SK-N-SH treated with all-trans-retinoic acid at 6 μM for 48 hours (cell line): ENCODE measurements around the gene EBF4.
"Not testable (repeated sequence)": the region's sequence is repeated elsewhere in the genome, so short reads cannot be mapped to it uniquely, and the experiment has no call there.

ENCODE experiments used
- ATAC-seq: fragments of 200-7000 bp; cut with Tn5 transposase; 3 replicates; pipeline ENCODE4 v1.9.1; 2020; ENCODE audit warnings: mild to moderate bottlenecking, moderate library complexity
- ARNTL ChIP-seq: fragments of 450-650 bp; formaldehyde crosslinking; IDR thresholded peaks from 2 replicates; pipeline ENCODE4 v1.5.0; 2020; ENCODE audit warnings: low read depth, mild to moderate bottlenecking, moderate library complexity, borderline replicate concordance
- BACH2 ChIP-seq: fragments of 250-450 bp; sonication (Bioruptor Pico); IDR thresholded peaks from 2 replicates; pipeline ENCODE4 v1.9.0; 2021; ENCODE audit warnings: mild to moderate bottlenecking, borderline replicate concordance
- CSDC2 ChIP-seq: fragments of 250-450 bp; sonication (Bioruptor Pico); IDR thresholded peaks from 2 replicates; pipeline ENCODE4 v1.5.0; 2020; ENCODE audit warnings: mild to moderate bottlenecking, moderate library complexity
- CSRNP3 ChIP-seq: fragments of 250-450 bp; sonication (Bioruptor Pico); IDR thresholded peaks from 2 replicates; pipeline ENCODE4 v1.5.1; 2021; ENCODE audit warnings: mild to moderate bottlenecking, moderate library complexity
- ESRRG ChIP-seq: fragments of 250-450 bp; sonication (Bioruptor Pico); IDR thresholded peaks from 2 replicates; pipeline ENCODE4 v1.6.1; 2021; ENCODE audit warnings: mild to moderate bottlenecking
- GLIS3 ChIP-seq: fragments of 250-450 bp; sonication (Bioruptor Pico); IDR thresholded peaks from 2 replicates; pipeline ENCODE4 v1.5.0; 2020; ENCODE audit warnings: mild to moderate bottlenecking, moderate library complexity
- ISL1 ChIP-seq: fragments of 250-450 bp; sonication (Bioruptor Pico); IDR thresholded peaks from 2 replicates; pipeline ENCODE4 v2.1.2; 2022; ENCODE audit warnings: mild to moderate bottlenecking, moderate library complexity
- OSR1 ChIP-seq: fragments of 250-450 bp; sonication (Bioruptor Pico); IDR thresholded peaks from 2 replicates; pipeline ENCODE4 v1.8.0; 2022; ENCODE audit warnings: moderate library complexity, mild to moderate bottlenecking, inconsistent platforms
- PPARA ChIP-seq: fragments of 250-450 bp; sonication (Bioruptor Pico); IDR thresholded peaks from 2 replicates; pipeline ENCODE4 v1.5.0; 2020; ENCODE audit warnings: mild to moderate bottlenecking, borderline replicate concordance
- TCF4 ChIP-seq: fragments of 250-450 bp; sonication (Bioruptor Pico); IDR thresholded peaks from 2 replicates; pipeline ENCODE4 v1.8.0; 2021; ENCODE audit warnings: mild to moderate bottlenecking, moderate library complexity, borderline replicate concordance
- TOX ChIP-seq: fragments of 250-450 bp; sonication (Bioruptor Pico); IDR thresholded peaks from 2 replicates; pipeline ENCODE4 v1.8.0; 2021; ENCODE audit warnings: mild to moderate bottlenecking, moderate library complexity, borderline replicate concordance
- ZFP3 ChIP-seq: fragments of 250-450 bp; sonication (Bioruptor Pico); IDR thresholded peaks from 2 replicates; pipeline ENCODE4 v1.5.0; 2020; ENCODE audit warnings: mild to moderate bottlenecking, moderate library complexity
- ZFP30 ChIP-seq: fragments of 450-650 bp; formaldehyde crosslinking; IDR thresholded peaks from 2 replicates; pipeline ENCODE4 v1.5.0; 2022; ENCODE audit warnings: mild to moderate bottlenecking, moderate library complexity
- ZNF565 ChIP-seq: fragments of 450-650 bp; formaldehyde crosslinking; conservative IDR thresholded peaks from 2 replicates; pipeline ENCODE4 v1.5.0; 2020; ENCODE audit warnings: low read depth, mild to moderate bottlenecking, moderate library complexity
- ZNF70 ChIP-seq: fragments of 450-650 bp; formaldehyde crosslinking; IDR thresholded peaks from 2 replicates; pipeline ENCODE4 v1.5.0; 2020; ENCODE audit warnings: mild to moderate bottlenecking, moderate library complexity
- TF ChIP-seq, protein P1 (sequence below): fragments of 250-450 bp; sonication (Bioruptor Pico); IDR thresholded peaks from 2 replicates; pipeline ENCODE4 v1.8.0; 2020; ENCODE audit warnings: mild to moderate bottlenecking, moderate library complexity, borderline replicate concordance
- TF ChIP-seq, protein P2 (sequence below): fragments of 250-450 bp; sonication (Bioruptor Pico); IDR thresholded peaks from 2 replicates; pipeline ENCODE4 v1.8.0; 2021; ENCODE audit warnings: low read depth, mild to moderate bottlenecking, moderate library complexity, borderline replicate concordance
- TF ChIP-seq, protein P3 (sequence below): fragments of 250-450 bp; sonication (Bioruptor Pico); IDR thresholded peaks from 2 replicates; pipeline ENCODE4 v1.5.1; 2020; ENCODE audit warnings: low read depth, mild to moderate bottlenecking, moderate library complexity
- TF ChIP-seq, protein P4 (sequence below): fragments of 250-450 bp; sonication (Bioruptor Pico); IDR thresholded peaks from 2 replicates; pipeline ENCODE4 v1.5.0; 2020; ENCODE audit warnings: mild to moderate bottlenecking, moderate library complexity

EBF4 gene

GRCh38 chr20:2767768-2768631 is 75.4 kb downstream of the EBF4 start (continued):
- TF ChIP-seq, protein P1, sequence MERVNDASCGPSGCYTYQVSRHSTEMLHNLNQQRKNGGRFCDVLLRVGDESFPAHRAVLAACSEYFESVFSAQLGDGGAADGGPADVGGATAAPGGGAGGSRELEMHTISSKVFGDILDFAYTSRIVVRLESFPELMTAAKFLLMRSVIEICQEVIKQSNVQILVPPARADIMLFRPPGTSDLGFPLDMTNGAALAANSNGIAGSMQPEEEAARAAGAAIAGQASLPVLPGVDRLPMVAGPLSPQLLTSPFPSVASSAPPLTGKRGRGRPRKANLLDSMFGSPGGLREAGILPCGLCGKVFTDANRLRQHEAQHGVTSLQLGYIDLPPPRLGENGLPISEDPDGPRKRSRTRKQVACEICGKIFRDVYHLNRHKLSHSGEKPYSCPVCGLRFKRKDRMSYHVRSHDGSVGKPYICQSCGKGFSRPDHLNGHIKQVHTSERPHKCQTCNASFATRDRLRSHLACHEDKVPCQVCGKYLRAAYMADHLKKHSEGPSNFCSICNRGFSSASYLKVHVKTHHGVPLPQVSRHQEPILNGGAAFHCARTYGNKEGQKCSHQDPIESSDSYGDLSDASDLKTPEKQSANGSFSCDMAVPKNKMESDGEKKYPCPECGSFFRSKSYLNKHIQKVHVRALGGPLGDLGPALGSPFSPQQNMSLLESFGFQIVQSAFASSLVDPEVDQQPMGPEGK = no peak

DNA sequence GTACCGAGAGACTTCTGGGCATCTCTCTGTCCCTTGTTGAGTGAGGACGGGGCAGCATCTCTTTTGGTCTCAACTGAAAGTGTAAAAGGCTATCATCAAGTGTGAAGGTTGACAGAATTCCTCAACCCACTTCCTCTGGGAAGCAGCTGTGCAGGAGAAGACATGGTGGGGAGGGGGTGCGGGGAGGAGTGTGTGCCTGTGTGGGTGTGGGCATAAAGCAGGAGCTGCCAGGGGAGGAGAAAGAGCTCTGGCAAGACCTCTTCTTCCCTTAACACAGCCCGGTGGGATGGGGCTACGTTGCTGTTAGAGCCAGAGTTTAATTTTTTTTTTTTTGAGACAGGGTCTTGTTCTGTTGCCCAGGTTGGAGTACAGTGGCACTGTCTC is 76.0 kb downstream of the EBF4 start:
- TF ChIP-seq ZFP30 (no peak), ZNF70 (CRISPR knock-in tag) (no peak), ZNF565 (no peak), CSRNP3 (CRISPR knock-in tag) (no peak), TCF4 (CRISPR knock-in tag) (no peak), ZFP3 (no peak), BACH2 (no peak), CSDC2 (CRISPR knock-in tag) (no peak), ISL1 (CRISPR knock-in tag) (no peak), ESRRG (CRISPR knock-in tag) (no peak), TOX (no peak), PPARA (CRISPR knock-in tag) (no peak), ARNTL (CRISPR knock-in tag) (no peak), OSR1 (CRISPR knock-in tag) (no peak), GLIS3 (CRISPR knock-in tag) (no peak)
- TF ChIP-seq, protein P2, sequence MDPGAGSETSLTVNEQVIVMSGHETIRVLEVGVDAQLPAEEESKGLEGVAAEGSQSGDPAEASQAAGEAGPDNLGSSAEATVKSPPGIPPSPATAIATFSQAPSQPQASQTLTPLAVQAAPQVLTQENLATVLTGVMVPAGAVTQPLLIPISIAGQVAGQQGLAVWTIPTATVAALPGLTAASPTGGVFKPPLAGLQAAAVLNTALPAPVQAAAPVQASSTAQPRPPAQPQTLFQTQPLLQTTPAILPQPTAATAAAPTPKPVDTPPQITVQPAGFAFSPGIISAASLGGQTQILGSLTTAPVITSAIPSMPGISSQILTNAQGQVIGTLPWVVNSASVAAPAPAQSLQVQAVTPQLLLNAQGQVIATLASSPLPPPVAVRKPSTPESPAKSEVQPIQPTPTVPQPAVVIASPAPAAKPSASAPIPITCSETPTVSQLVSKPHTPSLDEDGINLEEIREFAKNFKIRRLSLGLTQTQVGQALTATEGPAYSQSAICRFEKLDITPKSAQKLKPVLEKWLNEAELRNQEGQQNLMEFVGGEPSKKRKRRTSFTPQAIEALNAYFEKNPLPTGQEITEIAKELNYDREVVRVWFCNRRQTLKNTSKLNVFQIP (CRISPR knock-in tag) = no peak
- TF ChIP-seq, protein P3, sequence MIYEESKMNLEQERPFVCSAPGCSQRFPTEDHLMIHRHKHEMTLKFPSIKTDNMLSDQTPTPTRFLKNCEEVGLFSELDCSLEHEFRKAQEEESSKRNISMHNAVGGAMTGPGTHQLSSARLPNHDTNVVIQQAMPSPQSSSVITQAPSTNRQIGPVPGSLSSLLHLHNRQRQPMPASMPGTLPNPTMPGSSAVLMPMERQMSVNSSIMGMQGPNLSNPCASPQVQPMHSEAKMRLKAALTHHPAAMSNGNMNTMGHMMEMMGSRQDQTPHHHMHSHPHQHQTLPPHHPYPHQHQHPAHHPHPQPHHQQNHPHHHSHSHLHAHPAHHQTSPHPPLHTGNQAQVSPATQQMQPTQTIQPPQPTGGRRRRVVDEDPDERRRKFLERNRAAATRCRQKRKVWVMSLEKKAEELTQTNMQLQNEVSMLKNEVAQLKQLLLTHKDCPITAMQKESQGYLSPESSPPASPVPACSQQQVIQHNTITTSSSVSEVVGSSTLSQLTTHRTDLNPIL (CRISPR knock-in tag) = no peak
- TF ChIP-seq, protein P1 = no peak
- TF ChIP-seq, protein P4, sequence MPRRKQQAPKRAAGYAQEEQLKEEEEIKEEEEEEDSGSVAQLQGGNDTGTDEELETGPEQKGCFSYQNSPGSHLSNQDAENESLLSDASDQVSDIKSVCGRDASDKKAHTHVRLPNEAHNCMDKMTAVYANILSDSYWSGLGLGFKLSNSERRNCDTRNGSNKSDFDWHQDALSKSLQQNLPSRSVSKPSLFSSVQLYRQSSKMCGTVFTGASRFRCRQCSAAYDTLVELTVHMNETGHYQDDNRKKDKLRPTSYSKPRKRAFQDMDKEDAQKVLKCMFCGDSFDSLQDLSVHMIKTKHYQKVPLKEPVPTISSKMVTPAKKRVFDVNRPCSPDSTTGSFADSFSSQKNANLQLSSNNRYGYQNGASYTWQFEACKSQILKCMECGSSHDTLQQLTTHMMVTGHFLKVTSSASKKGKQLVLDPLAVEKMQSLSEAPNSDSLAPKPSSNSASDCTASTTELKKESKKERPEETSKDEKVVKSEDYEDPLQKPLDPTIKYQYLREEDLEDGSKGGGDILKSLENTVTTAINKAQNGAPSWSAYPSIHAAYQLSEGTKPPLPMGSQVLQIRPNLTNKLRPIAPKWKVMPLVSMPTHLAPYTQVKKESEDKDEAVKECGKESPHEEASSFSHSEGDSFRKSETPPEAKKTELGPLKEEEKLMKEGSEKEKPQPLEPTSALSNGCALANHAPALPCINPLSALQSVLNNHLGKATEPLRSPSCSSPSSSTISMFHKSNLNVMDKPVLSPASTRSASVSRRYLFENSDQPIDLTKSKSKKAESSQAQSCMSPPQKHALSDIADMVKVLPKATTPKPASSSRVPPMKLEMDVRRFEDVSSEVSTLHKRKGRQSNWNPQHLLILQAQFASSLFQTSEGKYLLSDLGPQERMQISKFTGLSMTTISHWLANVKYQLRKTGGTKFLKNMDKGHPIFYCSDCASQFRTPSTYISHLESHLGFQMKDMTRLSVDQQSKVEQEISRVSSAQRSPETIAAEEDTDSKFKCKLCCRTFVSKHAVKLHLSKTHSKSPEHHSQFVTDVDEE = no peak
- ATAC-seq = peak; percentile 25

DNA sequence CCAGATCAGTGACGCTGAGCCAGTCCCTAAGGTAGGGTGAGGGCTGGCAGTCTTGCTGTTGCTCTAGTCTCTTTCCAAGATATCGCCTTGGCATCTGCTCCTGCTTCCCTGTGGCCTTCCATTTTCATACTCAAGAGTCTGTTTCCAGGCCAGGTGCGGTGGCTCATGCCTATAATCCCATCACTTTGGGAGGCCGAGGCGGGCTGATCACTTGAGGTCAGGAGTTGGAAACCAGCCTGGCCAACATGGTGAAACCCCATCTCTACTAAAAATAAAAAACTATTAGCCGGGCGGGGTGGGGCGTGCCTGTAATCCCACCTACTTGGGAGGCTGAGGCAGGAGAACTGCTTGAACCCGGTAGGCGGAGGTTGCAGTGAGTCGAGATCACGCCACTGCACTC is 77.5 kb downstream of the EBF4 start:
- ATAC-seq = not testable (repeated sequence)
